CD4-positive, alpha-beta T cell treated with Interferon alpha-2 for 1 hour (primary cell): ENCODE data around the gene SLC1A2.

Experiments used
- DNase-seq, 2 donors: peaks; one replicate each; pipeline ENCODE4 v3.0.0-alpha.2; 2020 to 2022

Gene SLC1A2

DNA sequence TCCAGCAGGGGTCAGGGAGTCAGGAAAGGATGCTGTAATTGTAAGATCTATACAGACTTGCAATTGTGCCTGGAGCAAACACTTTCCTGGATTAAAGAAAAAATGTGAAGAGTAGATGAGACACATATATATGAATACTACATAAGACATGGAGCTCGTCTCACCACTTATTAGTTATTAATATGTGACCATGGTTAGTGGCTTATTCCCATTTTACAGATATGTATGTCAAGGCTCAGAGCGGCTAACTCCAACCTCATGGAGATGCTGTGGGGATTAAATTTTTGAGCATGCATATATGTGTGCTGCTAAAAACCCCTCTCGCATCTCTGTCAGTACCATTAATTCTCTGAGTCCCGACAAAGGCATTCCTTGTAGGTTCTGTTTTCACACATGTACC lies 125.7 kb downstream of the SLC1A2 start:
- DNase-seq: no peak

DNA sequence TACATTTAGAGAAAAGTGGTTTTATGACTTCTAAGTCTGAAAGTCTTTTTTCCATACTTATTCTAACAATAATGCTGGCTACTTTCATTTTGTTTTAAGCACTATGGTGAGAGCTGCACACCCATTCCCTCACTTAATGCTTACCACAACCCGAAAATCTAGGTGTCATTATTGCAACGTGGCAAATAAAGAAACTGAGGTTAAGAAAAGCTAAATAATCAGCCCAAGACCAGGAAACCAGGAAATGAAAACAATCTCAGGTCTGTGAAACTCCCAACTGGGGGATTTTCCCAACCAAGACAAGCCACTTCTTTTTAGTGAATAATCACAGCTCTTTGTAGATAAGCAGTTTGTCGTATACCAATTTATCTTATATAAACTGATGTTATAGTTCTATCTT lies 126.3 kb downstream of the SLC1A2 start:
- DNase-seq: no peak

DNA sequence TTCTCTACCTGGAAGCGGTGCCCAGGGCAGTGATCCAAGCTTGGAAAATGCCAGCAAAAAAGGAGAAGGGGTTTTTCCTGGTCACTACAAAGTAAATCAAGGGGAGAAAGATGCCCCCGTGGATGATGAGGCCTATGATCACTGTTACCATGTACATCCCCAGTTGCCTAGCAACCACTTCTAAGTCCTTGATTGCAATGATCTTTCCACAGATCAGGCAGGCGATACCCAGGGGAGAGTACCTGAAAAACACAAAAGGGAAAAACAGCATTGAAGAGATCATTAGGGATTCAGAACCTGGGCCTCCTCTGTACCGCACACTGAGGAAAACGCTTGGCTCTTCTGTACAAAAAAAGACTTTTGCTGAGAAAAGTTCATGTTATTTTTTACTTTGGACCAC lies 127.1 kb downstream of the SLC1A2 start:
- no peak for DNase-seq

DNA sequence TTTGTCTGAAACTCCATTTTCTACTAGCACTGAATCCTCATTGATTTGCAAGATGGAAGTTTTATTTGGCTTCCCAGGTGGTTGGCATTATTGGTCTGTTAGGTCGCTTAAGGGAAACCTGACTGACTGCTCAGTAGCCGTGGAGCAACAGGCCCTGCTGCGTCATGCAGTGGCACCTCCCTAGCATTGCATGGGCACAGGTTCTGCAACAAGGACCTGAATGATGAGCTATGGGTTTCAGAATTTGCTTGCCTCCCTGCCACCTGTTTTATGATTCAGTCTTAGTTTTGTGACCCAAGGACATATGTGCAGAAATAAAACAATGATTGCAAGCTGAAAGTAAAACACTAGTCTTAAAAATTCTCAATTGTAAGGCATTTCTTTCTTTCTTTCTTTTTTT lies 128.5 kb downstream of the SLC1A2 start:
- DNase-seq: no peak

DNA sequence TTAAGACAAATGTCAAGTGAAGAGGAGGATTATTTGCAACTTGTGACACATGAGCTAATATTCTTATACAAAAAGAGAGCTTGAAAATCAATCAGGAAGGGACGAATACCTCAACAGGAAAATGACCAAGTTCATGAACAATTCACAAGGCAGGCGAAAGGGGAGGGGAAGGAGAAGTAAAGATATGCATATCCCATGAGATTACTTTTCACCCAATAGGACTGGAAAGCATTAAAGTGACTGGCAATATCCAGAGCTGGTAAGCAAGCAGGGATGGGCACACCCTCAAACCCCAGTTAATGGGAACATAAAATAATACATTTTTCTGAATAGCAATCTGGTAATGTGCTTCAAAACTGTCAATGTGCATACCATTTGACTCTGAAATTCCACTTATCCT lies 129.5 kb downstream of the SLC1A2 start:
- no peak for DNase-seq

DNA sequence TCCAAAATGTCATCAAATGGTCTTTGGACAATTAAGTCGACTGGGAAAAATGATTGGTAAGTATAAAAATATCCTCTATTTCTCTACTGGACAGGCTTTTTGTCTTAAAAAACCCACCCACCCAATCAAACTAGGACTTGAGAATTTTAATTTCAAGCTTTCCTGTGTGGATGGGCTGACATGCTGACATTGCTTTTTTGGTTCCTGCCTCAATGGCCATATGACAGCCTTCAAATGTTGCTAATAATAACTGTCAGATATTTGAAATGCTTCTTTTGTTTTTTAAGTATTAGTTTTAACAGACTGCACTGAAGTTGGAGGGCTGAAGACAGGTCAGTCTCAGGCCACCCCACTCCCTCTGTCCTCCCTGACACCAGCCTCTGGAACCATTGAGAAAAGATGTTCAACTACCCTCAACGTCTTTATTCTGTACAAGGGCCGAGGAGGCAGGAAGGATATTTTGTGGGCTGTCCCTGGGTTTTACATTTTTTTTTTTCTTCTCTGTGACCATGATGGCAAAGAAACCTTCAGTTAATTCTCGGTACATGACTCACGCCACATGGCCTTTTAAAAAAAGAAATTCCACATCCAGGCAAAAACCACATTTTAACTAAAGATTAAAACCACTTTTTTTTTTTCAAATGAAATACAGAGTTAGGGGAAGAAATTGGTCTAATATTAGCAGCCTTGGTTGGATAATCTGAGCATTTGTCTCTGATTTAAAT lies 130.4 kb downstream of the SLC1A2 start:
- DNase-seq: no peak

DNA sequence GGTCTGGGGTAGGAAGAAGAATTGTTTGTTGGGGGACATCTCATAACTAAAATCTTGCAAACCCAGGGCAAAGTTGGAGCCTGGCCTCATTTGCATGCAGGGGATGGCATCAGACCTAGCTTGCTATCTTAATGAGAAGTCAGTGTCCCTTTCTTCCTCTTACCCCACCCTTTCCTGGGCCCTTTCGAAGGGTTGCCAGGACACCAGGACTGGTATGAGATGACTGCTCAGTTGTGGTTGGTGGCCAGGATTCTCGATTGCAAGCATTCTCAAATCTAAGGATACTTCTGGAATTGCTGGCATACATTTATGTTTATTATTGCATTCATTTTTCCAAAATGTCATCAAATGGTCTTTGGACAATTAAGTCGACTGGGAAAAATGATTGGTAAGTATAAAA lies 131.0 kb downstream of the SLC1A2 start:
- no peak for DNase-seq

DNA sequence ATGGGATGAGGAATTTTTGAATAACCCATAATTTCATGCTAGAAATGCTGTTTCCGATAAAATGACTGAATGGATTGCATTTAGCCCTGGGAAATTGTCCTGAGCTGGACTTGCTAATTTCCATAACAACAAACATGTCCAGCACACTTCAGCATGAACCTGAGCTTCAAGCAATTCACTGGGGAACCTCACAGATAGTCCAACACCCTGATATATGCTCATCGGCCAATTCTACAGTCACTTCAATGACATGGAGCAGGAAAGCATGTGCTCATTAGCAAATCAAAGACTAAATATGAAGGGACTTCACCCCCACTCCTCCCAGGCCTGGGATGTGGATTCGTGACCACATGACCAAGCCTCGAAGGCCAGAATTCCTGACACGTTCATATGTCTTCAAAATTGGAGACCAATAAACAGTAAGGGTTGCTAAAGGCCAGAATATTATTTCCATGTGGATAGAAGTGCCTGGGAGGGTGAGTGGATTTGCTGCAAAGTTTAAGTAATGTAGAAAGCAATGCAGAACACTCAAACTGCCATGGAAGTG lies 131.9 kb downstream of the SLC1A2 start:
- DNase-seq: no peak

DNA sequence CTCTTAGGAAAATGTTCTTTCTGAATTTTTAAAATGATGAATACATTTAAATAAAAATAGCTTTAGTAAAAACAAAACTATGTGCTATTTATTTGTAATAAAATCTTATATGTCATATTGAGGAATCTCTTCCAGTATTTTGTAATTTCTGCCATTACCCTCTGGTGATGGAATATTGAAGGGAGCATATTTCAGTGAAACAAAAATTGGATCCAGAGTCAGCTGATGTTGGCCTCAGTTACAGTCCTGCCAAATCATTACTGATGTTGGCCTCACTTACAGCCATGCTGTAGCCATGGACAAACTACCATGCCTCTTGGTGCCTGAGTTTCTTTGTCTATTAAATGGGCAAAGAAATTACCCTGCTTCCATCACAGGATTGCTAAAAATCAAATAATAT lies 133.2 kb downstream of the SLC1A2 start:
- no peak for DNase-seq

DNA sequence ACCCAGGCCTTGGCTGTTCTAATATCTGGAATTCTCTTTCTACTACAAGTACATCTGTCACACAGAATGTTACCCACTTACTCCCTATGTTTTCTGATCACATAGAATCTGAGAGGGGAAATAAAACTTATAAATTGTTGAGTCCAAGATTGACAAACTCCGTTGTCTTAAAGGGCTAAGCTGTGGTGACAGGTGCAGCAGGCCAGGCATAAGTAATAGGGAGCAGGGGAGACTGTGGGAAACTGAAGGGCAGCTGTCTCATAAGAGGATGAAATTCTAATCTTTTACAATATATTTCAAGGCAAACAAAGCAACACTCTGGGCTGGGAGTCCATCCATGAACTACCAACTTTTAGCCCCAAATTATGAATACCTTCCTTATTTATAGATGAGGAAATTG lies 133.9 kb downstream of the SLC1A2 start:
- no peak for DNase-seq

DNA sequence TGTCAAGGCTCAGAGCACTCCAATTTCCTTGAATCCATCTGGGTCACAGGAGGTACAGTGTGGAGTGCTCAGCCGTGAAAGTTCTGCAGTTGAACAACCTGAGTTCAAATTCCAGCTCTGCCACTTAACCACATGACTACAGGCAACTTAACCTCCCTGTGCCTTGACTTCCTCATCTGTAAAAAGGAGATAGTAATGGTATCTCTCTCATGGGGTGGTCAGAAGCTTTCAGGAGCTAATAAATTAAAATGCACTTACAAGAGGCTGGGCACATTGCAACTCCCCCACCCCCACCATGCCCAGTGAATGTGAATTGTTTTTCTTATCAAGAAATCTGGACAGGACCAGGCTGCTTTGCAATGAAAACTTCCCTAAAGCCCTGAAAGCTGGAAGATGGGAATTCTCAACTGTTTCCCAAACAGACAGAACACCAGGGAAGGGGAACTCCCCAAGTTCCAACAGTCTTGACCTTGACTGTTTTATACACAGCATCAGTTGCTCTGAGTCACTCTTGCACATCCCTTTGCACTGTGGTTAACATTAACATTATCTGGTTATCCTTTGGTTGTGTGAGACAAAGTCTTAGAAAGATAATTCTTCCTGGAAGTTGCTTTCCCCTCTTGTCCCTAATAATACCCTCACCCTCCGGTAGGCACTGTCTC lies 137.0 kb downstream of the SLC1A2 start:
- no peak for DNase-seq

DNA sequence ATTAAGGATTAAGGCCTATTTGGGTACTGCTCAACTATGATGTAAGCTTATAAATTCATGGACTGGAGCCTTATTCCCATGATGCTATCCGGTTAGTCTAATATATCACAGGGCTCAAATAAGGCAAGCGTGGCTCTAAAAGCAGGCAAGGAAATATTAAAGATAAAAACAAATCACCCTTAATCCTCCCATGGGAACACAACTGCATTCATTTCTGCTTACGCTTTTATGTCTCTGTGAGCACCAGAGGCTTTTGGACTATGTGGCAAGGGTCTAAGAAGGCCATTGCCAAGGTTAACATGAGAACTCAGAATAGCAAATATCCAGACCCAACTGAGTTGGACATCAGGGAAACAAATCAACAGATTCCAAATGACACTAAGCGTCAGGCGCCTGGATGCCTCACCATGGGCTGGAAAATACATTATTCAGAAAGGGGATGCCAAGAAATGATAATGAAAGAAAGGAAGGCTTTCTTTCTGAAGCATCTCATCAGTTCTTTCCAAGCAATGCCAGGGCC lies 138.1 kb downstream of the SLC1A2 start:
- DNase-seq: no peak

DNA sequence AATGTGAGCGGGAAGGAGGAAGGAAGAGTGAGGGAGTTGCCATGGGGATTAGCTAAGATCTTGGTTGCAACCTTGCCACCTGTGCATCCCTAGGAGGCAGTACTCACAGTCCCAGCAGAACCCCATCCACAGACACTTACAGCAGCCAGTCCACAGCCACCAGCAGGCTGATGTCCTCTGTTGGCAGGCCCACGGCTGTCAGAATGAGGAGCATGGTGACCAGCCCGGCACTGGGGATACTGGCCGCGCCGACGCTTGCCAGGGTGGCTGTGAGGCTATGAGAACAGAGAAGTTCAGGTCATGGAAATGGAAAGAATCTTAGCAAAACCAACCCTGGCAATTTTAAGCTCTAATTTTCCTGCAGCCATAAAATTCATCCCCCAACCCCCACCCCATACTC lies 138.6 kb downstream of the SLC1A2 start:
- no peak for DNase-seq

DNA sequence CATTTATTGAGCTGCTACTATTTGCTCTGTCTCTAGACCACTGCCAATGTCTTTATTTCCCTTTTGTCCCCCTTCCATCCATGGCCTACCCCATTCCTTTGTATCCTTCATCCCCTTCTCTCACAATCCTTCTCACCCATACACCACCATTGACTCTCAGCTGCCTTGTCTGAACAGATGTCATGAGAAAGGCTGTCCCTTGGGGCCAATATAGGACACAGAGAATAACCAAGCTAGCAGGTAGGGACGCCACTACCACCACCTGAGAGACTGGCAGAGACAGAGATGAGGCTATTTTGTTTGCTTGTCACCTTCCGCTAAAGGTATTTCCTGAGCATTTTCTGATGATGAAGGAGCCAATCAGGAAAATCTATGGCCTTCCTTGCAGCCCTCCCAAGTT lies 141.5 kb downstream of the SLC1A2 start:
- no peak for DNase-seq

DNA sequence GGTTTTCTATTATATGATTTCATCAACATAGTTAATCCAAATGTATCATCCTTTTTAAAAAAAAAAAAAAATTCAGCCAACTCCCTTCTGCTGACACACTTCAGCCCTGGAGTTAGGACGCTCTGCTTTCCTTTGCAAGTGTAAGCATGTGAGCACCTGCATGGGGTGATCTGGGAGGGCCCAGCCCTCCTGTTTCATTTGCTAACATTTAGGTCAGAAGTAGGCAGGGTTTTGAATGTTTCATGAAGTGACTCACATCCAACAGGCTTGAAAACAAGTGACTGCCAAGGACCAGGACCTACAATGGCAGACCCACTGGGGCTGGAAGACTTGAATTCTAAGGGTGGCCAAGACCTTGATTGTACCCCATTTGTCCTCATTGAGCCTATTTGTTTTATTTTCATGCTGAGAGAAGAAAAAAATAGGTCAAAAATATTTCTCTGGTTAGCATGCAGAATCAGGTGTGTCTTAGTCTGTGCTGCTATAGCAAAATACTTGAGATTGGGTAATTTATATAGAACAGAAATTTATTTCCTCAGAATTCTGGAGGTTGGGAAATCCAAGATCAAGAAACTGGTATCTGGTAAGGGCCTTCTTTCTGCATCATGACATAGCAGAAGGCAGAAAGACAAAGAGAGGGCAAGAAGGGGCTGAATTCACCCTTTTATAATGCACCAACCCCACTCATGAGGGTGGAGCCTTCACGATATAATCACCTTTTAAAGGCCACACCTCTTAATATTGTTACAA lies 142.8 kb downstream of the SLC1A2 start:
- DNase-seq: peak in 1 of 2 donors; percentile 14

DNA sequence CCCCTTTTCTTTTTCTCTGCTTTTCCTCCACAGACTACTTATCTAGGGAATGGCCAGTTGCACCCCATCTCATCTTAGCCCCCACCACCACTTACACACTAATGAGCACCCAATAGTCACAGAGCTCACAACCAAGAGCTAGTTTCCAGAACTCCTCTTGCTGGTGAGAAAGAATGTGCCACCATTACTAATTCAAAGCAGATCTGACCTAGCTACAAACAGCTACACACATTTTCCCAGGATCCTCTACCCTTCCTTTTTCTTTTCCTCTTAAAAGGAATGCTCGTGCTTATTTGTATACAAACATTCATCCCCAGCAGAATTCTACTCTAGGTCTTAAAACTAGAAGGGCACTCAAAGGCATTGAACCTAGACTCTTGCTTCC lies 143.6 kb downstream of the SLC1A2 start:
- no peak for DNase-seq

DNA sequence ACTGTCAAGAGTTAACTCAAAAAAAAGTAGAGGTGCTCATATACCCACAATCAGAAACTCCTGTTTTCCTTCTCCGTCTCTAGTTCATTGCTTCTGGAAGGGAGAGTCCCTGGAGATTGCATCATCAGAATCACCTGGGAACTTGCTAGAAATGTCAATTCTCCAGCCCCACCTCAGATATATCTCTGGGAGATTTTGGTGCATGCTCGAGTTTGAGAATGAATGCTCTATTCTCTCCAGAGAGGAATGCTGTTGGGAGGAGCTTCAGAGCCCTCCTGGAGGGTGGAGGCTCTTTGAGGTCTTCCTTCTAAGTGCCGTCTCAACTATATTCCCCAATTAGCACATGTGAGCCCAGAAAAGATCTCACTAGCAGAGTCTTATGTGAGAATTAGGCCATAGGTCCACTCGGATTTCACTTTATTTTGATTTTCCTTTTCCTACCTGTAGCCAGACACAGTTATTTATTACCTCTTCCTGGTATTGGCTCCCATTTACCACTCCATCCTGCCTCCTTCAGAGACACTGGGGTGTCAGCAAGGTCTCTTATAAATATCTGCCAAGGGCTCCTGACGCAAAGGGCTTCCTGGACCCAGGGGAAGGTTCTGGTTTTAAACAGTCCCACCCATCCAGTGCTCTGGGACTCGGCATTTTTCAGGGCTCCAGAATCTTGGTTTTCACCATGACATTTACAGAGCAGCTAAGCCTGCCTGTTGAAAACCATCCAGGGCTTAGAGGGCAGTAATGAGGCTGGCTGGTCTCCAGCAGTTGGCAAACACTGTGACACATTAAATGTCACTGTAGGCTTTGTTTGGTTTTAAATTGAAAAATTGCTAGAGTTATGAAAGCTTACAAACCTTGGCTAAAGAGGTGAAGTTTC lies 144.2 kb downstream of the SLC1A2 start:
- DNase-seq: no peak

DNA sequence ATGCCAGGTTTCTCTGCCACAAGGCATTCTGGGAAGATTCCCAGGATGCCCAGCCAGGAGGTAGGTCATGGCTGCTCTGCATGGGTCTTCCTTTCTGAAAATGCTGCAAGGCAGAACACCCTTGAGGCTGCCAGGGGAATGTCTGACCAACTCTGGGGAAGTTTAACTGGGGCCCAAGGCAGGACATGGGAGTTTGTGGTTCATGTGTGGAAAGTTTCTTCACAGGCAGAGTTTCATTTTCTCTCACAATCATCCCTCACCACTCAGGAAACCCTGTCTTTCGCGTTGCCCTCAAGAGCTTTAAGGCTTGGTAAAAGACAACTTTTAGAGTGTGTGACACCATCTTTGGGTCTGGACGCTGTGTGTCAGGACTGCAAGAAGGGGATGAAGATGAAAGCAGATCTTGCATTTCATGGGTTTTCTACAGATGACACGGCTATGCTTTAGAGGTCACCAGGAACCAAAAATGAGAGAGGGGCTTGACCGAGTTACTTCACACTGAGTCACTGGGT lies 146.9 kb downstream of the SLC1A2 start:
- DNase-seq: peak; percentile 55 to 63

DNA sequence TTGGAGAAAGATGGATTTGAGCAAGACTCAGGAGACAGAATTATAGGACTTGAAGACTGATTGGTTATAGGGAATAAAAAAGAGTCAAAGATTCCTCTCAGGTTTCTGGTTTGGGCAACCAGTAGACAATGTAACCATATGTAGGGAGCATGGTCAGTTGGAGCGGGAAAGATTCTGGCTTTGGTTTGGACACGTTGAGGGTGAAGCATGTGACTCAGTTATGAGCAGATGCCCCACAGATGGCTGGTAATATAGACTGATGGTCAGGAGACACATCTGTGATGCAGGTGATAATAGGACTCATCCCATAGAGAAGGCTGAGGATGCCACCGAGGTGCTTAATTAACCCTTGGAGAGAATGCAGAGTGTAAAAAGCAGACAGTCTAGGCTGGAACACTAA lies 148.3 kb downstream of the SLC1A2 start:
- DNase-seq: no peak

DNA sequence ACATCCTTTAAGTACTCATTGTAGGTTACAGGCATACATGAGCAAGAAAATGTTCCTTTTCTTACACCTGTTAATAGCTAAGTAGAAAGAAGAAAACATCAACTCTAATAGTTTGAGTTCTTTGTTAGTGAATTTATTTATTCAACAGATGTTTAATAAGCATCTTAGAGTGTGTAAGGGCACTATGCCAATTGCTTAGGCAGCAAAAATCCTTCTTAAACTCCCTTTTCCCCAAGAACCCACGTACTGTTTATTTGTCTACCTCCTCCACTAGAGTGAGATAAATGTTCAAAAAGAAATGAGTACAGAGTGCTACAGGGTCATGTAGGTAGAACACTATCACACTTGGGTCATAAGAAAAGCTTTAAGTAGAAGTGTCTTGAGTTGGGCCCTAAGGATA lies 149.0 kb downstream of the SLC1A2 start:
- no peak for DNase-seq

DNA sequence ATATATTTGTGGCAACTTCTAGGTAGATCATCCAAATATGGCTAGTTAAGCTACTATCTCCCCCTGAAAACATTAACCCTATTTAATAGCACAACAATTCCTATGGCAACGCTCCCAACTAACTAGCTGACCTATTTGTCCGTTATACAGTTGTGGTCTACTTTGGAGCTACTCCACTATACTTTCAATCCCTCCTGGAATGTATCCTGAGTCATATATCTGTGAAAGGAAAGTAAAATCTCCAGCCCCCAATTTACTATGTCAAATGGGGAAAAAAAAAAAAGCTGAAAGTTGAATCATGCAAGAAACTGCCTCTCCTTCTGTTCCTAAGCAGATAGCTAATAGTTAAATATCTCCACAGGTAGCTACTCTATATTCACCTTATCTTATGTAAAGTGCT lies 151.9 kb downstream of the SLC1A2 start:
- DNase-seq: no peak

DNA sequence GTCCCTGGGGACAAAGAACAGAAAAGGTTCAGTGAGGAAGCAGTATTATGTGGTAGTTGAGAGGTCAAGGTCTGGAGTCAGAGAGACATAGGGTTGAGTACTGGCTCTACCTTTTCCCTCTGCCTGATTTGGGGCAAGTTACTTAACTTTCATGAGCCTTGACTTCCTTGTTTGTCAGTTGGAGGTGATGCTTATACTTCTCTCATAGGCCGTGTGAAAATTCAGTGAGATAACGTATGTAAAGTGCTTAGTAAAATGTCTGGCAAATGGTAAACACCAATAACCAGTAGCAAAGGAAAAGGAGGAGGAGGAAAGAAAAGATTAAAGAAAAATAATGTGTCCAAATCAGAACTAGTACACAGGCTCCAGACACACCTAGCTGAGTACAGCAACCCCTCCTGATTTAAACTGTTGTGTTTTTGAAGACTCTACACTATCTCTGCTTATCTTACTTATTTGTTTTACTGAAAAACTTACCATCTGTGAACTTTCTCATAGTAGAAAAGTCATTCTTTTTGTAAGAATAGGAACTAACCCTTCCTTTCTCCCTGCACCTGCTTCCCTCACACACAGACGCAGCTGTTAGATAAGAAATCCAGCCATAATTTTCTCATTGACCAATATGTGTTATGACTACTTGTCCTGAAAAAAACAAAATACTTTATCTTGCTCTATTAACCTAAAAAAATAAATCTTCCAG lies 153.5 kb downstream of the SLC1A2 start:
- DNase-seq: no peak
